ENCODE data around the gene STXBP5. TPM values are rescaled to one million over a fixed set of nuclear protein-coding genes. Genes with fewer than 3 reads are reported as not detected.

Gene STXBP5
- total RNA-seq, 1 donor from 2014 or later = 29.5 TPM

DNA sequence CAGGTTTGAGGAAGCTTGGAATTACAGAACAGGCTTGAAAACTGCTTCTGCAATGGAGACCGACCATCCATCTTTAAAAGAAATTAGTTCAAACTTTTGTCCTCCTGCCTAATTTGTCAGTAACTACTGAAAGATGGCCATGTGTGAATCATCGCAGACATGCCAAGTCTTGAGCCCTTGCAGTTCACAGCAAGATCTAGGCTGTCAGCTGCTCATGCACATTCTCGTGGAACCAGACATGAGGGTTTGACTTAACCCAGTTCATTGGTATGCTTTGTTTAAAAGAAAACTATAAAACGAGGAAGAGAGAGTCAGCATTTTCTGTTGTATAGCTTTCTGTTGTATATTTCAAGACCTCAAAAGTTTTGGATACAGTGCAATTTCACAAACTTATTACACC lies 230.3 kb downstream of the STXBP5 start:
- intact Hi-C loops (cut with micrococcal nuclease) = no loop called here
- Mint-ChIP-seq H3K27ac (no peak overlapping the region), H3K4me3 (no peak overlapping the region), H3K9me3 (no peaks in the 10 kb centered on the region), H3K36me3 (ENCODE audit: low read depth) (no peaks in the 10 kb centered on the region), H3K4me1 (ENCODE audit: low read depth) (no peaks in the 10 kb centered on the region), H3K27me3 (ENCODE audit: insufficient read depth) (peaks cover 3% of the 10 kb centered on the region)
- no peak for DNase-seq (ENCODE audit: low spot score)

DNA sequence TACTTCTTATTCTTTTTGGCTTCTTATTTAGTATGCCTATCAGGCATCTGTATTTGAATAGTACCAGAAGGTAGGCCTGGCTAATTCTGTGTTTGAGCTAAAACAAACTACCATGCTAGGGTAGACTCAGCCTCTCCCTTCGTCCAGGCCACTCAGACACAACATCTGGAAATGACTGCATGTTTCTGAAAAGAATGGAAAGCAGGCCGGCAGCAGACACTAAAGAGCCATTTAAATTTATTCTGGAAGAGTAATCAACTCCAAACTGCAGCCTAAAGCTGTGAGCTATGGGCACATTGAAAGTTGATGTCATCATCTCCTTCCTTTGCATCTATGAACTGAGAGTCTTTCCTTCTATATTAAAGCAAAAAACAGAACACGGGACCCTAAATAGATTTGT lies 233.4 kb downstream of the STXBP5 start:
- intact Hi-C loops (cut with micrococcal nuclease) = no loop called here
- Mint-ChIP-seq H3K27ac (no peak overlapping the region), H3K27me3 (ENCODE audit: insufficient read depth) (peaks cover 3% of the 10 kb centered on the region), H3K36me3 (ENCODE audit: low read depth) (no peaks in the 10 kb centered on the region), H3K4me1 (ENCODE audit: low read depth) (no peaks in the 10 kb centered on the region), H3K4me3 (no peak overlapping the region), H3K9me3 (no peaks in the 10 kb centered on the region)
- DNase-seq (ENCODE audit: low spot score) = no peak

DNA sequence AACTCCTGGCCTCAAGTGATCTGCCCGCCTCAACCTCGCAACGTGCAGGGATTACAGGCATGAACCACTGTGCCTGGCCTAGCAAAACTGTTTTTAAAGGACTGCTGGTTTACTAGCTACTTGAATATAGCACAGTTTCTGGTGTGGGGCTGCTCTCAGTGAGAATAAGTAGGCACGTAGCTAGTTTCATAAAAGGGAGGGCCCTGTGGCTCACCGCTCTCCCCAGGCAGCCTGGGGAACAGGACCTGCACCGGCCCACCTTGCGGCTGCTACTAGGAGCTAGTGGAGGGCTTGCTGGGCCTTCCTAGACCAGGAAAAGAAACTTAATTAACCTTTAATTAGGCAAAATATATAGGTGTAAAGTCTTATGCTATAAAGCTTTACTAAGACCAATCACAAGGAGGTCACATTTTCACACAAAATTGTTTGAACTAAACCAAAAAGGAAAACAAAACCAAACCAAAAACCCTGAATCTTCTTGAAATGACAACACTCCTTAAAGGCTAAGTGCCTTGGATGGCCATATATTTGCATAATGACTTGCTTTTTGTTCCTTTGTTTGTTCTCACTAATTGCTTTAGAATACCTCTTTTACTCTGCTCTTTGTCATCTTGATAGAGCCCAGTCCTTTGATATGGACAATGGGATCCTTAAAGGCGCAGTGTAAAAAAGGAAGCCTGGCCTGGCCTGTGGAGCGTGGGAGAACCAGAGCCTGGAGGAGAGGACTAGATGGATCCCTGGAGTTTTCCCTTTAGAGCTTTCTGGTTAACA lies 234.7 kb downstream of the STXBP5 start:
- H3K9me3 Mint-ChIP-seq = no peaks in the 10 kb centered on the region
- H3K27ac Mint-ChIP-seq = no peak overlapping the region
- H3K4me1 Mint-ChIP-seq (ENCODE audit: low read depth) = no peaks in the 10 kb centered on the region
- peaks cover 3% of the 10 kb centered on the region for H3K27me3 Mint-ChIP-seq (ENCODE audit: insufficient read depth)
- H3K4me3 Mint-ChIP-seq = no peak overlapping the region
- DNase-seq (ENCODE audit: low spot score) = no peak
- intact Hi-C loops (cut with micrococcal nuclease) = no loop called here
- H3K36me3 Mint-ChIP-seq (ENCODE audit: low read depth) = no peaks in the 10 kb centered on the region

All from activated T-helper 1 cell treated with anti-CD3 and anti-CD28 coated beads, Interleukin-12 subunit alpha, Interleukin-12 subunit beta, Interleukin-2, Interleukin-4 antibody, amounts not matched to agents 30 ng/mL and 10 ng/mL and 1 ng/mL, durations not matched to agents 14 hours and 24 hours and 36 hours (primary cell).